Hepatocyte (in vitro differentiated cells): ENCODE data around the gene PRKAA2. TPM values are rescaled to one million over a fixed set of nuclear protein-coding genes. Genes with fewer than 3 reads are reported as not detected.
"Not testable (repeated sequence)": the region's sequence is repeated elsewhere in the genome, so short reads cannot be mapped to it uniquely, and the experiment has no call there.

Experiments
- DNase-seq: peaks from one replicate; pipeline ENCODE4 v3.0.0-alpha.2; 2016; ENCODE audit warnings: low spot score
- H2AFZ ChIP-seq: fragments of 200-600 bp; sonication (generic); 2 replicates; pipeline ENCODE4 v1.6.0; 2016; ENCODE audit warnings: antibody characterized with exemption, mild to moderate bottlenecking
- H3K27ac ChIP-seq: fragments of 200-600 bp; sonication (generic); 2 replicates; pipeline ENCODE4 v1.5.1; 2016; ENCODE audit warnings: mild to moderate bottlenecking
- H3K27me3 ChIP-seq: fragments of 200-600 bp; sonication (generic); 2 replicates; pipeline ENCODE4 v1.6.1; 2016
- H3K36me3 ChIP-seq: fragments of 200-600 bp; sonication (generic); replicated peaks from 2 replicates; pipeline ENCODE4 v1.5.1; 2016; ENCODE audit warnings: low read depth; ENCODE audit not compliant: insufficient read depth
- H3K4me1 ChIP-seq: fragments of 200-600 bp; sonication (generic); 2 replicates; pipeline ENCODE4 v1.5.1; 2016; ENCODE audit warnings: mild to moderate bottlenecking, moderate library complexity; ENCODE audit not compliant: insufficient read depth
- H3K4me2 ChIP-seq: fragments of 200-600 bp; sonication (generic); 2 replicates; pipeline ENCODE4 v1.6.0; 2016
- H3K4me3 ChIP-seq: fragments of 200-600 bp; sonication (generic); 2 replicates; pipeline ENCODE4 v1.5.1; 2016; ENCODE audit warnings: mild to moderate bottlenecking
- H3K79me2 ChIP-seq: fragments of 200-600 bp; sonication (generic); 2 replicates; pipeline ENCODE4 v1.6.0; 2017; ENCODE audit warnings: mild to moderate bottlenecking
- H3K9me2 ChIP-seq: fragments of 200-600 bp; sonication (generic); replicated peaks from 2 replicates; pipeline ENCODE4 v1.6.0; 2017; ENCODE audit warnings: mild to moderate bottlenecking; ENCODE audit not compliant: insufficient read depth
- H3K9me3 ChIP-seq: fragments of 200-600 bp; sonication (generic); 2 replicates; pipeline ENCODE4 v1.5.1; 2016; ENCODE audit warnings: low read depth, mild to moderate bottlenecking
- H4K20me1 ChIP-seq: fragments of 200-600 bp; sonication (generic); 2 replicates; pipeline ENCODE4 v1.6.0; 2016; ENCODE audit warnings: mild to moderate bottlenecking; ENCODE audit not compliant: insufficient read depth, poor library complexity, severe bottlenecking
- CTCF ChIP-seq: fragments of 200-600 bp; sonication (generic); IDR thresholded peaks from 2 replicates; pipeline ENCODE4 v1.5.1; 2016; ENCODE audit warnings: antibody characterized with exemption, mild to moderate bottlenecking; ENCODE audit not compliant: poor library complexity
- EZH2 ChIP-seq: fragments of 200-600 bp; sonication (generic); IDR thresholded peaks from 2 replicates; pipeline ENCODE4 v1.6.1; 2016; ENCODE audit warnings: antibody characterized with exemption, mild to moderate bottlenecking, borderline replicate concordance
- EZH2phosphoT487 ChIP-seq: fragments of 200-600 bp; sonication (generic); IDR thresholded peaks from one replicate; pipeline ENCODE4 v1.6.1; 2018; ENCODE audit warnings: antibody characterized with exemption, mild to moderate bottlenecking, low read depth, moderate library complexity; ENCODE audit not compliant: unreplicated experiment, severe bottlenecking
- WGBS: methylation state at CpG from one replicate; pipeline ENCODE4 v1.1.6; 2016; ENCODE audit warnings: low lambda C conversion rate; ENCODE audit errors: missing lambda C conversion rate; 5-methylcytosine and 5-hydroxymethylcytosine counted together
- polyA plus RNA-seq: library from polyadenylated mRNA; unstranded; fragments of >200 nt; fragmentation: Nextera tagmentation; extraction: Ambion mirVana; gene quantifications from 2 replicates; pipeline ENCODE4 v1.2.1, GENCODE V29; 2016
- total RNA-seq: library from RNA; depleted of rRNA; stranded (reverse); fragments of >200 nt; gene quantifications from 2 replicates; pipeline ENCODE4 v1.2.3, GENCODE V29; 2014

The PRKAA2 gene
- 7.7 and 7.8 TPM in 2 replicates for total RNA-seq
- 1.2 and 1.8 TPM in 2 replicates for polyA plus RNA-seq

- Histone ChIP-seq H2AFZ (peak within 1 kb of the TSS; percentile 88), H3K4me1 (no peaks in the 10 kb centered on the region), H3K27me3 (no peaks in the 10 kb centered on the region), H3K79me2 (peaks cover 24% of the 10 kb centered on the region), H4K20me1 (no peaks in the 10 kb centered on the region), H3K9me3 (no peaks in the 10 kb centered on the region), H3K27ac (peak within 1 kb of the TSS; percentile 72), H3K4me2 (peak within 1 kb of the TSS; percentile 95), H3K36me3 (no peaks in the 10 kb centered on the region), H3K4me3 (peak within 1 kb of the TSS; percentile 87), H3K9me2 (no peaks in the 10 kb centered on the region)
- peak; percentile 81 for DNase-seq
- TF ChIP-seq EZH2phosphoT487: no peak
- TF ChIP-seq EZH2: no peak
- no peak for TF ChIP-seq CTCF
- 0% methylated on average over 18 of the region's 103 CpGs for WGBS
Measured at GRCh38 chr1:56644919-56645676, at the start of gene PRKAA2. Gene PRKAA2, plus strand, starts transcription at chr1:56645314. Its CDS starts 74 bp downstream, at chr1:56645388.

- not testable (repeated sequence) for DNase-seq, H3K27ac ChIP-seq, H3K4me3 ChIP-seq, H3K4me1 ChIP-seq, H3K79me2 ChIP-seq, H3K9me3 ChIP-seq, H2AFZ ChIP-seq, H3K27me3 ChIP-seq, H3K36me3 ChIP-seq, H3K4me2 ChIP-seq, H3K9me2 ChIP-seq, H4K20me1 ChIP-seq
- WGBS: 99% methylated on average over 5 of the region's 5 CpGs
Measured at GRCh38 chr1:56595397-56596191, 49.5 kb upstream of the PRKAA2 start.

- H3K4me1 ChIP-seq, DNase-seq, H3K9me3 ChIP-seq, H3K4me2 ChIP-seq, H3K36me3 ChIP-seq, H3K27me3 ChIP-seq, H3K27ac ChIP-seq, H3K79me2 ChIP-seq, H3K4me3 ChIP-seq, H2AFZ ChIP-seq, H3K9me2 ChIP-seq, H4K20me1 ChIP-seq: not testable (repeated sequence)
- 82% methylated on average over 2 of the region's 2 CpGs for WGBS
Measured at GRCh38 chr1:56610097-56610496, 35.0 kb upstream of the PRKAA2 start.

GRCh38 chr1:56610770-56611169 is 34.3 kb upstream of the PRKAA2 start:
- H3K9me3 ChIP-seq, H3K27ac ChIP-seq, H3K36me3 ChIP-seq, H3K4me3 ChIP-seq, H3K9me2 ChIP-seq, DNase-seq, H3K79me2 ChIP-seq, H2AFZ ChIP-seq, H4K20me1 ChIP-seq, H3K4me2 ChIP-seq, H3K4me1 ChIP-seq, H3K27me3 ChIP-seq: not testable (repeated sequence)
- WGBS: 91% methylated on average over 6 of the region's 6 CpGs

GRCh38 chr1:56617141-56617540 is 28.0 kb upstream of the PRKAA2 start:
- no peaks in the 10 kb centered on the region for H3K4me1 ChIP-seq
- H3K36me3 ChIP-seq: no peaks in the 10 kb centered on the region
- DNase-seq: no peak
- H4K20me1 ChIP-seq: no peaks in the 10 kb centered on the region
- H3K4me3 ChIP-seq: no peak overlapping the region
- 72% methylated on average over 2 of the region's 2 CpGs for WGBS
- H3K4me2 ChIP-seq: no peak overlapping the region
- no peak overlapping the region for H2AFZ ChIP-seq
- H3K27ac ChIP-seq: no peak overlapping the region
- H3K27me3 ChIP-seq: no peaks in the 10 kb centered on the region
- H3K9me3 ChIP-seq: no peaks in the 10 kb centered on the region
- H3K9me2 ChIP-seq: no peaks in the 10 kb centered on the region
- TF ChIP-seq EZH2phosphoT487 (no peak), EZH2 (no peak), CTCF (no peak)
- no peaks in the 10 kb centered on the region for H3K79me2 ChIP-seq
